ENCODE measurements around the gene CALCOCO1. TPM values are rescaled to one million over a fixed set of nuclear protein-coding genes. Genes with fewer than 3 reads are reported as not detected.
A peak's percentile ranks its signal among the peaks of the same experiment; 100 is the strongest.

The CALCOCO1 gene
- total RNA-seq, 2 donors from 2014 or later = 108 to 194 TPM

DNA sequence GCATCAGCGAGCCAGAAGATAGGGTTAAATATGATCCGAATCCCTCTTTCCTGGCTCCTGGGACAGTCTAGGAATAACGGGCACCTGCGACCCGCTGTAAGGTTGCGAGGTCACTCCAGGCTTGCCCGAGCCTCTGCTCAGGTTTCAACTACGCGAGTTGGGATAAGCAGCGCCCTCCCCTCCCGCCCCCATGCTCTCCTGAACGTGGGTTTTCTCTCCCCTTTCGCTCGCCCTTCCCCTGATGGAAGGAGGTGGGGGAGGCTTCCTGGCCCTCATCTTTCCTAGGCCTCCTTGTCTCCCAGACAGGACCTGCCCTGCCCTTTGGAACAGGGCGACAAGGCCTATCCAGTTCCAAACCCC is 50.6 kb downstream of the CALCOCO1 start:
- DNase-seq (ENCODE audit: low spot score) = no peak

DNA sequence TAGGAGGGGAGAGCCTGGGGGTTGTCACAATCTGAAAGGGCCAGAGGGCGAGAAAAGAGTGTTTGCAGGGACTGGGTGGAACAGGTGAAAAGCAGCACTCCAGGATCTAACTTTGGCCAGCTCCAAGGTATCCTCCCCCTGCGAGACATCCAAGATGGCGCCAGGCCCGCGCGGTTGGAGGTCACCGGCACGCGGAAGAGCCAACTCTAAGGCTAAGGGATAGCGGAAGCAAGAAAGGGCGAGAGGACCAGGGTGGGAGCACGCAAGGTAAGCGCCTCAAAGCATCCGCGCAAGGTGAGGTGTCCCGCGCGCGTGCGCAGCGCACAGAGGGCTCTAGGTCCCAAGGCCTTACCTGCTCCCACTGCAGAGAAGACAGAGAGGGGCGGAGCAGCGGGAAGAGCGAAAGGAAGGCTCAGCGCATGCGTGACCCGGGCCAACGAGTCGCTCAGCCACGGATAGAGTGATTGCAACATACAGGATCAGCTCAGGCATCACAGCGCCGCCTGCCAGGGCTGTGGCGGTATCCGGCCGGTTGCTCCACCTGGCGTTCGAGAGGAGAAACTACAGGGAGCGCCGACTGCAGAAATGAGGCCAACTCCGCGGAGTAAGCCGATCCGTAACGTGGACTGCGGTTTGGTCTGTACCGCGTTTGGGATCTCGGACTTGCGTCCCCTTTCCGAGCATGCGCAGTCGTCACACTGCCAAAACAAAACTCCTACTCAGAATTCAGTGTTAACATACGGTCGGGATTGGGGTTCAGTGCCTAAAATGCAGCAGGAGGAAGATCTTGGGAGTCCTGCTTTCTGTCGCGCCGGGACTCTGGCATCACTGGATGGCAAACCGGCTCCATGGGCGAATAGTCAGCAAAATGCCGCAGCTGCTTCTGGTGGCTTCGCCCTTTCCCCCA is 51.3 kb downstream of the CALCOCO1 start, which contains the start of gene ATP5MC2:
ATP5MC2 (minus strand) TSS at position 383 of the 907 bp plus-strand sequence. CDS start 3,469 bp downstream, outside the sequence.
- H3K27ac ChIP-seq = peak within 1 kb of the TSS; percentile 84 to 89
- H3K4me3 ChIP-seq = peak within 1 kb of the TSS; percentile 57 to 59
- TF ChIP-seq POLR2A (IDR thresholded peaks at IDR 0.05) = peak; percentile 78
- TF ChIP-seq CTCF (IDR thresholded peaks at IDR 0.05) = peak; percentile 99 to 100 (median 100)
- TF ChIP-seq POLR2AphosphoS5 (IDR thresholded peaks at IDR 0.05) = peak; percentile 97
- peak; percentile 97 for DNase-seq (ENCODE audit: low spot score)
- intact Hi-C loops (cut with DNase I) = loop anchor here (2.0 kb wide), 2 partner anchors 49 to 133 kb away; partner anchors contain the start of gene ATF7
- H3K9me3 ChIP-seq = no peaks in the 10 kb centered on the region
- peaks cover 9% of the 10 kb centered on the region for H3K4me1 ChIP-seq (replicated peaks)
- under 1% methylated on average over 61 of the region's 61 CpGs for WGBS
- no peaks in the 10 kb centered on the region for H3K27me3 ChIP-seq (replicated peaks; ENCODE audit: insufficient read depth)
- H3K36me3 ChIP-seq = no peaks in the 10 kb centered on the region

More for the DNA sequence above, 50.6 kb downstream of the CALCOCO1 start:
- H3K4me3 ChIP-seq = peak overlapping the region; percentile 26 to 39
- TF ChIP-seq POLR2AphosphoS5 (IDR thresholded peaks at IDR 0.05) (no peak), POLR2A (IDR thresholded peaks at IDR 0.05) (no peak), CTCF (IDR thresholded peaks at IDR 0.05) (no peak)
- H3K36me3 ChIP-seq = no peaks in the 10 kb centered on the region
- H3K27me3 ChIP-seq (replicated peaks; ENCODE audit: insufficient read depth) = no peaks in the 10 kb centered on the region
- WGBS = 5% methylated on average over 10 of the region's 15 CpGs
- peaks cover 9% of the 10 kb centered on the region for H3K4me1 ChIP-seq (replicated peaks)
- H3K9me3 ChIP-seq = no peaks in the 10 kb centered on the region
- peak overlapping the region; percentile 84 to 89 for H3K27ac ChIP-seq
- intact Hi-C loops (cut with DNase I) = loop anchor here (2.0 kb wide), 1 partner anchor 50 kb away; the partner anchor contains the start of gene ATF7

DNA sequence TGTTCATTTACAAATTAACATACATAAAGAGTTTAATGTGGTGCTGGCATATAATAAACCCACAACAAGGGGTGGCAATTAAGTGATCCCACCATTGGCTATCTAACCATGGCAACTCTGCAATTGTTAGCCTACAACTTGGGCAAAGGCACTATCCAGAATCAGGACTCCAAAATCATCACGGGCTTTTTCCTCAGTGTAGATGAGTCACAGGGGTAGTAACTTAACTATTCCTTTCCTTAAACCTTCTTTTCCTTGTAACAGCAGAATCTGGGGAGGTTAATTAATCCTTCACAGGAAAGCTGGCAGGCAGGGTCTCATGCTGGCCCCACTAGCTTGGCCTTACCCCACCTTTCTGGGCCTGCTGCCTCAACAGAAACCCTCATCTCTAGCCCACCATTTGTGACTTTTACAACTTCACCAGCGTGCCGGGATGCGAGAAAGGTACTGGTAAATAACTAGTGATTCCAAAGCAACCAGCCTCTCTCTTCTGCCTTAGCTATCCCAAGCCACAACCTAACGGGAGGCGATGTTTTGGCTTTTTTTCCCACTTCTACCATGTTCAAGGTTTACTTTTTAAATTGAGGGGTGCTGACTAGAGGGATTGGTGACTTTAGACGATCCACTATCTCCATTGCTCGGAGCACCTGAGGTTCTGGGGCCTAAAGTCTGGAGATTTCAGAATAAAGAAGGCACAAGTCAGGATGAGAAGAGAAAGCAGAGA is 52.1 kb downstream of the CALCOCO1 start:
- TF ChIP-seq POLR2AphosphoS5 (IDR thresholded peaks at IDR 0.05) = no peak
- no peak for TF ChIP-seq CTCF (IDR thresholded peaks at IDR 0.05)
- Histone ChIP-seq H3K27ac (peak overlapping the region; percentile 84 to 89), H3K4me1 (replicated peaks) (peaks cover 9% of the 10 kb centered on the region), H3K27me3 (replicated peaks; ENCODE audit: insufficient read depth) (no peaks in the 10 kb centered on the region), H3K4me3 (peak overlapping the region; percentile 57 to 59), H3K9me3 (no peaks in the 10 kb centered on the region), H3K36me3 (no peaks in the 10 kb centered on the region)
- DNase-seq (ENCODE audit: low spot score) = no peak
- WGBS = 12% methylated on average over 8 of the region's 8 CpGs
- intact Hi-C loops (cut with DNase I) = loop anchor here (2.0 kb wide), 1 partner anchor 132 kb away; no protein-coding TSS in a partner anchor

DNA sequence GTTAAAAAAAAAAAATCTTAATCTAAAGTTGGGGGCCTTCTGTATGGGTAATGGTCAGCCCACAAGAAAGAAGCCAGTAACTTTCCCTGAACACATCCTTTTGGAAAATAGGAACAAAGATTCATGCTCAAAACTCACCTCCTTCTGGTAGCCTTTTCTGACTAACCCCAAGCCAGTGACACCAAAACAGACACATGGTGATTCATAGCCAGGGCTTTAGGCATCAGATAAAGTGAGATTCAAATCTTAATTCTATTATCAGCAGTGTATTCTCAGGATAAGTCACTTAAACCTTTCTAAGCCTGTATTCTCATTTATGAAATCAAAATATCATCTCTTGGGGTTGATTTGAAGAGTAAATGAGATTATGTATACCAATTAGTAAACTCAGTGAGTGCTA is 56.3 kb downstream of the CALCOCO1 start:
- intact Hi-C loops (cut with DNase I) = no loop called here
- Histone ChIP-seq H3K27me3 (replicated peaks; ENCODE audit: insufficient read depth) (no peaks in the 10 kb centered on the region), H3K4me3 (no peak overlapping the region), H3K9me3 (no peaks in the 10 kb centered on the region), H3K27ac (no peak overlapping the region), H3K4me1 (replicated peaks) (peaks cover 3% of the 10 kb centered on the region), H3K36me3 (peaks cover 11 to 21% of the 10 kb centered on the region in 2 donors)
- no peak for DNase-seq (ENCODE audit: low spot score)
- no peak for TF ChIP-seq POLR2A (IDR thresholded peaks at IDR 0.05)
- no peak for TF ChIP-seq POLR2AphosphoS5 (IDR thresholded peaks at IDR 0.05)
- TF ChIP-seq CTCF (IDR thresholded peaks at IDR 0.05) = no peak

Measured in prostate gland (tissue), 2 donors.